Ecto neural progenitor cell (in vitro differentiated cells): ENCODE results near the gene TP53TG3F.
"Not testable (repeated sequence)": the region's sequence is repeated elsewhere in the genome, so short reads cannot be mapped to it uniquely, and the experiment has no call there.

Experiments
- DNase-seq: peaks from one replicate; pipeline ENCODE4 v3.0.0-alpha.2; 2018; ENCODE audit warnings: low spot score

The TP53TG3F gene, protein sequence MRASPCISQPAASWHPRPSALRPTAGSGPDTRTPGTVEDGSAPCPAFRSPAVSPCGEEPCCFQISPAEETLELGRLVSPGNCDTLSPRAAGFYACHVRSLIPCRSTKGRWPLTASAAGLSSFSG

DNA sequence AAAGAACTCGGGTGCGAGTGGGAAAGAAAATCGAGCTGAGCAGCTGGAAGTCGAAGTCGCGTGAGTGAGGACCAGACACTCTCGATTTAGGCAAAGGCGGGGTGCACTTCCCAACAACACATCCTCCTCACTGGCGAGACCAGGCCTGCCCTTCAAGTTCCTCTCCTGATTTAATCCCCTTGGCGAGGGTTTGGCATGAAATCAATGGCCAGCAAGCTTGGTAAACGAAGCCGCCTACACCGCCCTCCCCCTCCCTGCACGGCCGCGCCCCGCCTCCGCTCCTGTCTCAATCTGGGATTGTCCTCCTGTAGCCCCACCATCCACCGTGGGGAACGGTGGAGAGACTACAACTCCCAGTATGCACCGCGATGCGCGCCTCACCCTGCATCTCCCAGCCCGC, at the start of gene TP53TG3F:
Gene TP53TG3F (plus strand): TSS at position 301 of the 400 bp plus-strand sequence. CDS start 68 bp downstream, at position 369.
- not testable (repeated sequence) for DNase-seq

DNA sequence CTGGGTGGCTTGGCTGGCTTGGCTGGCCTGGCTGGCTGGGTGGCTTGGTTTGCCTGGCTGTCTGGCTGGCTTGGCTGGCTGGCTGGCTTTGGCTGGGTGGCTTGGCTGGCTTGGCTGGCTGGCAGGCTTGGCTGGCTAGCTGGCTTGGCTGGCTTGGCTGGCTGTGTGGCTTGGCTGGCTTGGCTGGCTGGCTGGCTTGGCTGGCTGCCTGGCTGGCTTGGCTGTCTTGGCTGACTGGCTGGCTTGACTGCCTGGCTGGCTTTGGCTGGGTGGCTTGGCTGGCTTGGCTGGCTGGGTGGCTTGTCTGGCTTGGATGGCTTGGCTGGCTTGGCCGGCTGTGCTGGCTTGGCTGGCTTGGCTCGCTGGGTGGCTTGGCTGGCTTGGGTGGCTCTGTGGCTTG, 32.2 kb downstream of the TP53TG3F start:
- DNase-seq: not testable (repeated sequence)

DNA sequence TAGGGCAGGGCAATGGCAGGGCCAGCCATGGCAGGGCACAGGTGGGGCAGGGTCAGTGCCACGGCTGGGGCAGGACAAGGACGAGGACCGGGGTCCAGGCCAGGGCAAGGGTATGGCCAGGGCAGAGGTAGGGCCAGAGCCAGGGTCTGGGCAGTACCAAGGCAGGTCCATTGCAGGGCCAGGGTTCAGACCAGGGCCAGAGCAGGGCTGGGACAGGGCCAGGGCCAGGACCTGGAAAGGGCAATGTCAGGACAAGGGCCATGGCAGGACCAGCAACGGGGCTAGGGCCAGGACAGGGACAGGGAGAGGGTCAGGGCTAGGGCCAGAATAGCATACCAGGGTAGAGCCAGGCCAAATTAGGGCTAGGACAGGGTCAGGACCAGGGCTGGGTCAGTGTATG, 47.8 kb downstream of the TP53TG3F start:
- not testable (repeated sequence) for DNase-seq

DNA sequence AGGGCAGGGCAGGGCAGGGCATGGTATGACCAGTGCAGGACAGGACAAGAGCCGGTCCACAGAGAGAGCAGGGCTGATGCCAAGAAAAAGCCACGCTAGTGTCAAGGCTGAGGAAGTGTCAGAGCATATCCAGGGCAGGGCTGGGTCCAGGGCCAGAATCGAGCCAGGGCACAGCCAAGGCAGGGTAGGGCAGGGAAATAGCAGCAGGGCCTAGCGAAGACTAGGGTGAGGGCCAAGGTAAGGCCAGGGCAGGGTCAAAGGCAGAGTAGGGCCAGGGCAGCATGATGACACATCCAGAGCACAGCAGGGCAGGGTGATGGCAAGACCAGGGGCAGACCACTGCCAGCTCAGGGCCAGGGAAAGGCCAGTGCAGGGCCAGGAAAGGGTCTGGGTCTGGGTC, 49.7 kb downstream of the TP53TG3F start:
- DNase-seq: not testable (repeated sequence)

DNA sequence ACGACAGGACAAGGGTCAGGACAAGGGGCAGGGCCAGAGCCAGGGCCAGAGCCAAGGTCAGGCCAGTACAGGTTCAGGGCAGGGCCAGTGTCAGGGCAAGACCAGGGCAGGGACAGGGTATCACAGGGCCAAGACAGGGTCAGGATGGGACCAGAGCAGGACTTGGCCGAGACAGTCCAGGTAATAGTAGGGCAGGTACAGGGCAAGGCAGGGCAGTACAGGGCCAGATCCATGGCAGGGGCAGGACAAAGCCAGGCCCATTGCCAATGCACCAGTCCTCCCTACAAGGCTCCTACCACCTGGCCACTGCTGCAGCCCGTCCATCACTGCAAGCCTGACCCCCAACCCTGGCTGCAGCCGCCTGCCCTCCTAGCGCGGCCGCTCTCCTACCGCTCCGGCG, 50.5 kb downstream of the TP53TG3F start:
- DNase-seq: not testable (repeated sequence)
